HepG2 (cell line): ENCODE measurements around the gene AMN. TPM values are rescaled to one million over a fixed set of nuclear protein-coding genes. Genes with fewer than 3 reads are reported as not detected.
A peak's percentile ranks its signal among the peaks of the same experiment; 100 is the strongest.

ENCODE experiments used
- ATAC-seq: fragments of 200-7000 bp; cut with Tn5 transposase; 3 replicates; pipeline ENCODE4 v1.9.1; 2020; ENCODE audit warnings: mild to moderate bottlenecking, moderate library complexity
- BruUV-seq: library from RNA; stranded (reverse); fragments of 400-500 nt; replicated peaks from 2 replicates; lab custom pipeline; 2021; lab: Mats Ljungman, UMichigan
- CTCF ChIA-PET: fragments of 300-600 bp; formaldehyde crosslinking; extraction: SDS; loops from one replicate; lab custom pipeline; 2021; ENCODE audit warnings: low total read pairs, inconsistent platforms, low intra/inter-chr PET ratio; lab: Yijun Ruan, JAX
- POLR2A ChIA-PET: fragments of 350-600 bp; sonication (Branson Sonifier 250); formaldehyde crosslinking; loops from one replicate; lab custom pipeline; 2020; ENCODE audit warnings: antibody characterized with exemption, inconsistent platforms; lab: Yijun Ruan, JAX
- DNase-seq: peaks from one replicate; pipeline ENCODE4 v3.0.0-alpha.2; 2015; ENCODE audit warnings: low spot score
- FAIRE-seq: peaks from 3 replicates; lab custom pipeline; 2011; peaks lifted over from hg19 to GRCh38; lab: Jason Lieb, UNC
- H2AFZ ChIP-seq: one replicate; pipeline ENCODE4 v1.6.1; 2011; ENCODE audit warnings: low read length, inconsistent platforms
- H3K27ac ChIP-seq: fragments of 300-600 bp; 3 replicates; pipeline ENCODE4 v1.8.0; 2011; ENCODE audit warnings: mixed run types, mild to moderate bottlenecking, mixed read lengths, low read length, inconsistent platforms; ENCODE audit not compliant: insufficient read depth; ENCODE audit errors: extremely low read length
- H3K27me3 ChIP-seq, 2 experiments: fragments of 200-600 bp in 1 of 2; 2 replicates in 1 of 2; 3 replicates in 1 of 2; pipeline versions ENCODE4 v1.6.0 to v1.8.0; 2011; ENCODE audit warnings: low read length in 2 of 2, mild to moderate bottlenecking in 2 of 2, moderate library complexity in 2 of 2, inconsistent platforms in 1 of 2; ENCODE audit not compliant: insufficient read depth in 2 of 2, control insufficient read depth in 1 of 2
- H3K36me3 ChIP-seq, 2 experiments: fragments of 200-600 bp in 1 of 2; replicated peaks in 1 of 2; 2 replicates in 1 of 2; 3 replicates in 1 of 2; pipeline versions ENCODE4 v1.5.1 to v1.8.0; 2011; ENCODE audit warnings: low read length in 2 of 2, inconsistent platforms in 1 of 2; ENCODE audit not compliant: insufficient read depth in 2 of 2, control insufficient read depth in 1 of 2
- H3K4me1 ChIP-seq: 2 replicates; pipeline ENCODE4 v1.5.1; 2012; ENCODE audit warnings: low read length, inconsistent platforms; ENCODE audit not compliant: insufficient read depth
- H3K4me2 ChIP-seq: 2 replicates; pipeline ENCODE4 v1.6.0; 2011; ENCODE audit warnings: low read depth, low read length, inconsistent platforms
- H3K4me3 ChIP-seq, 3 experiments: fragments of 200-600 bp in 1 of 3; sonication (generic), shearing (Covaris generic) in 1 of 3; replicated peaks in 1 of 3; 2 replicates each; pipeline ENCODE4 v1.5.1; 2011 to 2016; ENCODE audit warnings: low read length in 3 of 3, inconsistent platforms in 2 of 3, low read depth in 2 of 3, mild to moderate bottlenecking in 2 of 3, control low read depth in 1 of 3, mixed read lengths in 1 of 3; ENCODE audit not compliant: insufficient read depth in 1 of 3
- H3K79me2 ChIP-seq: one replicate; pipeline ENCODE4 v1.6.1; 2011; ENCODE audit warnings: low read length, inconsistent platforms; ENCODE audit not compliant: insufficient read depth
- H3K9ac ChIP-seq: 2 replicates; pipeline ENCODE4 v1.6.0; 2011; ENCODE audit warnings: mild to moderate bottlenecking, low read depth, low read length, inconsistent platforms; ENCODE audit not compliant: insufficient read depth
- H3K9me3 ChIP-seq: 2 replicates; pipeline ENCODE4 v1.5.1; 2012; ENCODE audit warnings: mild to moderate bottlenecking, low read length
- H4K20me1 ChIP-seq: 2 replicates; pipeline ENCODE4 v1.6.0; 2011; ENCODE audit warnings: inconsistent platforms, mild to moderate bottlenecking, low read length, moderate library complexity; ENCODE audit not compliant: insufficient read depth
- FOXJ3 ChIP-seq: sonication (generic); formaldehyde crosslinking; IDR thresholded peaks from 2 replicates; pipeline ENCODE4 v1.4.0; 2020; ENCODE audit warnings: missing genetic modification reagents, mild to moderate bottlenecking, borderline replicate concordance
- FOXO1 ChIP-seq: sonication (generic); formaldehyde crosslinking; IDR thresholded peaks from 2 replicates; pipeline ENCODE4 v1.4.0; 2020; ENCODE audit warnings: missing genetic modification reagents
- KLF9 ChIP-seq: IDR thresholded peaks from 2 replicates; pipeline ENCODE4 v1.6.1; 2016; ENCODE audit warnings: low read depth
- LCORL ChIP-seq, 2 experiments: fragments of 450-650 bp in 1 of 2; sonication (generic) in 1 of 2; formaldehyde crosslinking in 1 of 2; IDR thresholded peaks; 2 replicates each; pipeline versions ENCODE4 v1.5.0 to v1.6.1; 2017 to 2020; ENCODE audit warnings: antibody characterized with exemption in 1 of 2, missing genetic modification reagents in 1 of 2
- MEIS2 ChIP-seq: sonication (generic); formaldehyde crosslinking; IDR thresholded peaks from 2 replicates; pipeline ENCODE4 v1.9.0; 2021; ENCODE audit warnings: mild to moderate bottlenecking, missing genetic modification reagents
- NFRKB ChIP-seq: fragments of 450-650 bp; IDR thresholded peaks from 2 replicates; pipeline ENCODE4 v1.6.1; 2017
- RAD51 ChIP-seq: fragments of 450-650 bp; IDR thresholded peaks from 2 replicates; pipeline ENCODE4 v1.6.1; 2016; ENCODE audit warnings: borderline replicate concordance
- SMAD1 ChIP-seq: sonication (generic); formaldehyde crosslinking; IDR thresholded peaks from 2 replicates; pipeline ENCODE4 v1.4.0; 2020; ENCODE audit warnings: missing genetic modification reagents, low read depth, mild to moderate bottlenecking, borderline replicate concordance
- SMARCE1 ChIP-seq: fragments of 450-650 bp; IDR thresholded peaks from 2 replicates; pipeline ENCODE4 v1.6.1; 2017; ENCODE audit warnings: borderline replicate concordance
- ZNF557 ChIP-seq: sonication (generic); formaldehyde crosslinking; IDR thresholded peaks from 2 replicates; pipeline ENCODE4 v1.4.0; 2020; ENCODE audit warnings: missing genetic modification reagents
- ZNF737 ChIP-seq: sonication (generic); formaldehyde crosslinking; IDR thresholded peaks from 2 replicates; pipeline ENCODE4 v1.5.0; 2020; ENCODE audit warnings: missing genetic modification reagents, mild to moderate bottlenecking, borderline replicate concordance
- WGBS: methylation state at CpG from one replicate; pipeline ENCODE4 v1.1.6; 2017; ENCODE audit warnings: low lambda C conversion rate; 5-methylcytosine and 5-hydroxymethylcytosine counted together
- in situ Hi-C: cut with HindIII; loops from 2 replicates; pipeline ENCODE4 v1.10.0; 2017; ENCODE audit warnings: low pct_unique_long_range_greater_than_20kb; ENCODE audit not compliant: extremely low pct_ligation_motif_present
- intact Hi-C: fragments of 100-400 bp; cut with micrococcal nuclease; formaldehyde crosslinking; loops from one replicate; pipeline ENCODE4 v1.10.0; 2022; ENCODE audit not compliant: unreplicated experiment
- polyA plus RNA-seq, 8 experiments: library from polyadenylated mRNA; depleted of rRNA in 3 of 8; stranded (reverse) in 7 of 8; unstranded in 1 of 8; fragments of >200 nt; fragmentation: Illumina TruSeq in 4 of 8; extraction: Trizol in 4 of 8; gene quantifications; 2 replicates each; pipeline versions ENCODE4 v1.2.1 to v1.2.3, GENCODE V29; 2011 to 2016; ENCODE audit warnings: low read depth in 4 of 8, missing spikeins in 1 of 8, mixed read lengths in 1 of 8; ENCODE audit not compliant: insufficient read depth in 1 of 8
- total RNA-seq, 5 experiments: library from RNA; depleted of rRNA; stranded (reverse); fragments of >200 nt; fragmentation: Illumina TruSeq; extraction: Trizol; gene quantifications; 2 replicates each; pipeline ENCODE4 v1.2.3, GENCODE V29; 2016; ENCODE audit warnings: low read depth in 1 of 5
- TF ChIP-seq, protein P1 (sequence below): sonication (generic); formaldehyde crosslinking; IDR thresholded peaks from 2 replicates; pipeline ENCODE4 v1.5.0; 2020; ENCODE audit warnings: mild to moderate bottlenecking, missing genetic modification reagents, borderline replicate concordance
- TF ChIP-seq, protein P2 (sequence below): sonication (generic); formaldehyde crosslinking; IDR thresholded peaks from 2 replicates; pipeline ENCODE4 v1.5.0; 2020; ENCODE audit warnings: mild to moderate bottlenecking, missing genetic modification reagents
- TF ChIP-seq, protein P3 (sequence below): fragments of 450-650 bp; IDR thresholded peaks from 2 replicates; pipeline ENCODE4 v1.6.1; 2016
- TF ChIP-seq, protein P4 (sequence below): sonication (generic); IDR thresholded peaks from 2 replicates; pipeline ENCODE4 v1.6.1; 2016; ENCODE audit warnings: low read depth, borderline replicate concordance
- TF ChIP-seq, protein P5 (sequence below): sonication (generic); formaldehyde crosslinking; IDR thresholded peaks from 2 replicates; pipeline ENCODE4 v1.5.0; 2020; ENCODE audit warnings: missing genetic modification reagents

The AMN gene
- total and polyA plus RNA-seq, 2 of the 13 experiments (the other 11 are each of a cell fraction or from before 2014, with no cell fraction given): 9.8 to 33.1 TPM

DNA sequence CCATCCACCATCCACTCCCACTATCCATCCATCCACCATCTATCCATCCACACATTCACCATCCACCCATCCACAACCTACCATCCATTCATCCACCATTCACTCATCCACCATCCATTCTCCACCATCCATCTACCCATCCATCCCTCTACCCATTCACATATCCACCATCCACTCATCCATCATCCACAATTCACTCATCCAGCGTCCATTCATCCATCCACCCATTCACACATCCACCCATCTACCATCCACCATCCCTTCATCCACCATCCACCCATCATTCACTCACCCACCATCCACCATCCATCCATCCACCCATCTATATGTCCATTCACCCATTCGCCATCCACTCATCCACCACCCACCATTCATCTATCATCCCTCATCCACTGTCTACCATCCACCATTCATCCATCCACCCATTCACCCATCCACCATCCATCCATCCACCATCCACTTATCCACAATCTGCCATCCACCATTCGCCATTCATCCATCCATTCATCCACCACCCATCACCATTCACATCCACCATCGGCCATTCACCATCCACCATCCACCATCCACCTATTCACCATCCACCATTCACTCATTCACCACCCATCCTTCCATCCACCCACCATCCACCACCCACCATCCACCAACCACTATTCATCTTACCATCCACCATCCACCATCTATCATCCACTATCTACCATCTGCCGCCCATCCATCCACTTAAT is 2.0 kb upstream of the AMN start:
- no peak for DNase-seq
- ChIA-PET POLR2A (no interaction called here), CTCF (no interaction called here)
- ATAC-seq: no peak
- no peaks in the 10 kb centered on the region for H3K79me2 ChIP-seq
- no peak overlapping the region for H3K27ac ChIP-seq
- no peaks in the 10 kb centered on the region for H4K20me1 ChIP-seq
- no peaks in the 10 kb centered on the region for H3K27me3 ChIP-seq
- intact Hi-C loops: loop anchor here (5.0 kb wide), 1 partner anchor 228 kb away; no protein-coding TSS in a partner anchor
- no peak for FAIRE-seq
- H3K4me3 ChIP-seq: no peak overlapping the region
- WGBS: 93% methylated on average over 5 of the region's 5 CpGs
- H3K36me3 ChIP-seq: no peaks in the 10 kb centered on the region
- H3K9ac ChIP-seq: no peak overlapping the region
- no TSS peak for BruUV-seq
- TF ChIP-seq ZNF557 (no peak), FOXJ3 (CRISPR knock-in tag) (no peak), MEIS2 (no peak), SMARCE1 (no peak), RAD51 (no peak), LCORL (IDR thresholded peaks at IDR 0.05) (0 out of 2 replicates have a peak, but pooled peaks have one; percentile 34), LCORL (CRISPR knock-in tag; IDR thresholded peaks at IDR 0.05) (no peak), SMAD1 (CRISPR knock-in tag) (no peak), ZNF737 (CRISPR knock-in tag) (no peak), FOXO1 (CRISPR knock-in tag) (no peak), KLF9 (CRISPR knock-in tag) (no peak), NFRKB (0 out of 2 replicates have a peak, but pooled peaks have one; percentile 15)
- TF ChIP-seq, protein P1, sequence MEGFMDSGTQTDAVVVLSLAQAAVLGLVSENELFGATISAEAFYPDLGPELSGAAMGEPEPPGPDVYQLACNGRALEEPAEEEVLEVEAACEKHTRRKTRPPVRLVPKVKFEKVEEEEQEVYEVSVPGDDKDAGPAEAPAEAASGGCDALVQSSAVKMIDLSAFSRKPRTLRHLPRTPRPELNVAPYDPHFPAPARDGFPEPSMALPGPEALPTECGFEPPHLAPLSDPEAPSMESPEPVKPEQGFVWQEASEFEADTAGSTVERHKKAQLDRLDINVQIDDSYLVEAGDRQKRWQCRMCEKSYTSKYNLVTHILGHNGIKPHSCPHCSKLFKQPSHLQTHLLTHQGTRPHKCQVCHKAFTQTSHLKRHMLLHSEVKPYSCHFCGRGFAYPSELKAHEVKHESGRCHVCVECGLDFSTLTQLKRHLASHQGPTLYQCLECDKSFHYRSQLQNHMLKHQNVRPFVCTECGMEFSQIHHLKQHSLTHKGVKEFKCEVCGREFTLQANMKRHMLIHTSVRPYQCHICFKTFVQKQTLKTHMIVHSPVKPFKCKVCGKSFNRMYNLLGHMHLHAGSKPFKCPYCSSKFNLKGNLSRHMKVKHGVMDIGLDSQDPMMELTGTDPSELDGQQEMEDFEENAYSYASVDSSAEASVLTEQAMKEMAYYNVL: peak; percentile 21; the same call in 1 of the 2 replicates
- TF ChIP-seq, protein P2, sequence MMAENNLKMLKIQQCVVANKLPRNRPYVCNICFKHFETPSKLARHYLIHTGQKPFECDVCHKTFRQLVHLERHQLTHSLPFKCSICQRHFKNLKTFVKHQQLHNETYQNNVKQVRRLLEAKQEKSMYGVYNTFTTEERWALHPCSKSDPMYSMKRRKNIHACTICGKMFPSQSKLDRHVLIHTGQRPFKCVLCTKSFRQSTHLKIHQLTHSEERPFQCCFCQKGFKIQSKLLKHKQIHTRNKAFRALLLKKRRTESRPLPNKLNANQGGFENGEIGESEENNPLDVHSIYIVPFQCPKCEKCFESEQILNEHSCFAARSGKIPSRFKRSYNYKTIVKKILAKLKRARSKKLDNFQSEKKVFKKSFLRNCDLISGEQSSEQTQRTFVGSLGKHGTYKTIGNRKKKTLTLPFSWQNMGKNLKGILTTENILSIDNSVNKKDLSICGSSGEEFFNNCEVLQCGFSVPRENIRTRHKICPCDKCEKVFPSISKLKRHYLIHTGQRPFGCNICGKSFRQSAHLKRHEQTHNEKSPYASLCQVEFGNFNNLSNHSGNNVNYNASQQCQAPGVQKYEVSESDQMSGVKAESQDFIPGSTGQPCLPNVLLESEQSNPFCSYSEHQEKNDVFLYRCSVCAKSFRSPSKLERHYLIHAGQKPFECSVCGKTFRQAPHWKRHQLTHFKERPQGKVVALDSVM: no peak
- TF ChIP-seq, protein P3, sequence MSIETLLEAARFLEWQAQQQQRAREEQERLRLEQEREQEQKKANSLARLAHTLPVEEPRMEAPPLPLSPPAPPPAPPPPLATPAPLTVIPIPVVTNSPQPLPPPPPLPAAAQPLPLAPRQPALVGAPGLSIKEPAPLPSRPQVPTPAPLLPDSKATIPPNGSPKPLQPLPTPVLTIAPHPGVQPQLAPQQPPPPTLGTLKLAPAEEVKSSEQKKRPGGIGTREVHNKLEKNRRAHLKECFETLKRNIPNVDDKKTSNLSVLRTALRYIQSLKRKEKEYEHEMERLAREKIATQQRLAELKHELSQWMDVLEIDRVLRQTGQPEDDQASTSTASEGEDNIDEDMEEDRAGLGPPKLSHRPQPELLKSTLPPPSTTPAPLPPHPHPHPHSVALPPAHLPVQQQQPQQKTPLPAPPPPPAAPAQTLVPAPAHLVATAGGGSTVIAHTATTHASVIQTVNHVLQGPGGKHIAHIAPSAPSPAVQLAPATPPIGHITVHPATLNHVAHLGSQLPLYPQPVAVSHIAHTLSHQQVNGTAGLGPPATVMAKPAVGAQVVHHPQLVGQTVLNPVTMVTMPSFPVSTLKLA: no peak
- TF ChIP-seq, protein P4, sequence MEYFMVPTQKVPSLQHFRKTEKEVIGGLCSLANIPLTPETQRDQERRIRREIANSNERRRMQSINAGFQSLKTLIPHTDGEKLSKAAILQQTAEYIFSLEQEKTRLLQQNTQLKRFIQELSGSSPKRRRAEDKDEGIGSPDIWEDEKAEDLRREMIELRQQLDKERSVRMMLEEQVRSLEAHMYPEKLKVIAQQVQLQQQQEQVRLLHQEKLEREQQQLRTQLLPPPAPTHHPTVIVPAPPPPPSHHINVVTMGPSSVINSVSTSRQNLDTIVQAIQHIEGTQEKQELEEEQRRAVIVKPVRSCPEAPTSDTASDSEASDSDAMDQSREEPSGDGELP: no peak
- TF ChIP-seq, protein P5, sequence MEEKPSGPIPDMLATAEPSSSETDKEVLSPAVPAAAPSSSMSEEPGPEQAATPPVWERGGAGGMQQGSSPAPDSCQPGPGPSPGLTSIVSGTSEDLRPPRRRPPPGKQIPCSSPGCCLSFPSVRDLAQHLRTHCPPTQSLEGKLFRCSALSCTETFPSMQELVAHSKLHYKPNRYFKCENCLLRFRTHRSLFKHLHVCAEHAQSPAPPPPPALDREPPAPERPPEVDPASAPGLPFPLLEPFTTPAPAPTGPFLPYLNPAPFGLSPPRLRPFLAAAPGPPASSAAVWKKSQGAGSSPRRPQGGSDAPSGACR: no peak
- peaks cover 30% of the 10 kb centered on the region for H3K4me1 ChIP-seq
- in situ Hi-C loops: no loop called here
- H3K4me2 ChIP-seq: no peak overlapping the region
- no peak overlapping the region for H2AFZ ChIP-seq
- H3K9me3 ChIP-seq: 0 out of 2 replicates have a peak, but pooled peaks cover 5% of the 10 kb centered on the region
